Measurements from ENCODE around the gene NCS1. TPM values are rescaled to one million over a fixed set of nuclear protein-coding genes. Genes with fewer than 3 reads are reported as not detected.

NCS1 gene
- 65.1 and 70.1 TPM in 2 replicates for total RNA-seq (2014; rRNA removed)
- polyA plus RNA-seq (2012): 59.9 TPM

DNA sequence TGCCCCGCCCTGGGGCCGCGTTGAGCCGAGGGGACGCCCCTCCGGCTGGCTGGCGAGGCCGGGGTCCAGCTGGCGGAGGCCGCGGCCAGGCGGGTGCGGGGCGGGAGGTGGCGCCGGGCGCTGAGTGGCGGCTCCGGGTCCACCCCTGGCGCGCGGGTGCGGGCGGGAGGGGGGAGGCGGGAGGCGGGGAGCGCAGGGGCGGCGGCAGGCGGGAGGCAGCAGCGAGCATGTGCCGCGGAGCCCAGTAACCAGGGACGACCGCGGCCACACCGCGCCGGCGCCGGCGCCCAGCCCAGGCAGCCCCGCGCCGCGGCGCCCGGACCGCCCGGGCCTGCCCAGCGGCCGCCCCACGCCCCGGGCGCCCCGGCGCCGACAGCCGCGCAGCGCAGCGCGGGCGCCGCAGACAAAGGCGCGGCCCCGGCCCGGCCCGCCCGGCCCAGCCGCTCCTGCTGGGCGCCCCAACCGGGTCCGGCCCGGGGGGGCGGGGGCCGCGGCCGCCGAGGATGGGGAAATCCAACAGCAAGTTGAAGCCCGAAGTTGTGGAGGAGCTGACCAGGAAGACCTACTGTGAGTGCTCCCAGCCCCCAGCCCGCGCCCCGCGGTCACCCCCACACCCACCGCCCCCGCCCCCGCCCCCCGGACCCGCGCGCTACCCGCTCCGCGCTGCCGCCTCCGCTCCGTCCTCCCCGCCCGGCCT lies at the start of gene NCS1:
Gene NCS1, plus strand, starts transcription at position 244 of the 697 bp plus-strand sequence. Its CDS starts 260 bp downstream, at position 504.
- peak; percentile 56 for DNase-seq (ENCODE audit: low read depth)

DNA sequence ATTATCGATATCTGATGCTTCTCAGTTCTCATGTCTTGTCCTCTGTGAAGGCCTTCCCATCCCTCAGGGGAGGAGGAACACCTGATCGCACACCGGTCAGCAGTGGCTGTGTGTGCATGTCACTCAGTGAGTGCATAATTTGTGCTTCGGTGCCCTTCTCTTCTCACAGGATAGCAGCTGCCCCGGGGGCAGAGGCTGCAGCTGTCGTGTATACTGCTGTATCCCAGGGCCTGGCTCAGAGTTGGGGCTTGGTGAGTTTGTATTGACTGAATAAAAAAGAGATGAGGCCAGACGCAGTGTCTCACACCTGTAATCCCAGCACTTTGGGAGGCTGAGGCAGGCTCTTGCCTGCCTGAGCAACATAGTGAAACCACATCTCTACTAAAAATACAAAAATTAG lies 49.7 kb upstream of the NCS1 start:
- DNase-seq (ENCODE audit: low read depth): peak; percentile 57

DNA sequence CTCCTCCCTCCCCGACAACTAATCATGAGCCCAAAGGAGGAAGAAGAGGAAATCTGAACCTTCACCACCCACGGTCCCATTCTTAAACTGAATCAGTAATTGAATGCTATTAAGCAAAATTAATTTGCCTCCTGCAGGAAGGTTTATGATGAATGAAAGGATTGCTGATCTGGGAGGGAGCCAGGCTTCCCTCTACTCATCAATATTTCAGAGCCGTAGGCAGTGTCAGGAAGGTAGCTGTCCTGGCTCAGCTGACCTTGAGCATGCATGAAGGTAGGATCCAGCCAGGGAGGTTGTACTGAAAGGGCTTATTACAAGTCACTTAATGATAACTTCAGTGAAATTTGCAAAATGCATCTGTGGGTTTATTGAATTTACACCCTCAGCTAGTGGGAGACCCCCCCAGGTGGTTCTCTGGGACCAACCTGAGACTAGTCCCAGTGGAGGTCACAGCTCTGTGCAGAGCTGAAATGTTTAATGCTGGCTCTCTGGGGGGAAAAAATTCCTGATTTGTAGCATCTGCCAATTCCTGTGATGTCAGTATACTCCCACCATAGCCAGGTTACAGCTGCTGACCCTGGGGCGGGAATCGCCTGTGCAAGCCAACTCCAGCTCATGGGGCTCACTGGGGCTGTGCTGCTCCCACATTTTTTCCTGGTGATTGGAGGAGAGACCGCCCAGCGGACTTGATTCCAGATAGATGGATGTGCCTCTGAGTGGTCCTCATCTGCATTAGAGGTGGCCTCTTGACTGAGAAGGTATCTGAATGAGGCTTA lies 47.9 kb upstream of the NCS1 start:
- no peak for DNase-seq (ENCODE audit: low read depth)

DNA sequence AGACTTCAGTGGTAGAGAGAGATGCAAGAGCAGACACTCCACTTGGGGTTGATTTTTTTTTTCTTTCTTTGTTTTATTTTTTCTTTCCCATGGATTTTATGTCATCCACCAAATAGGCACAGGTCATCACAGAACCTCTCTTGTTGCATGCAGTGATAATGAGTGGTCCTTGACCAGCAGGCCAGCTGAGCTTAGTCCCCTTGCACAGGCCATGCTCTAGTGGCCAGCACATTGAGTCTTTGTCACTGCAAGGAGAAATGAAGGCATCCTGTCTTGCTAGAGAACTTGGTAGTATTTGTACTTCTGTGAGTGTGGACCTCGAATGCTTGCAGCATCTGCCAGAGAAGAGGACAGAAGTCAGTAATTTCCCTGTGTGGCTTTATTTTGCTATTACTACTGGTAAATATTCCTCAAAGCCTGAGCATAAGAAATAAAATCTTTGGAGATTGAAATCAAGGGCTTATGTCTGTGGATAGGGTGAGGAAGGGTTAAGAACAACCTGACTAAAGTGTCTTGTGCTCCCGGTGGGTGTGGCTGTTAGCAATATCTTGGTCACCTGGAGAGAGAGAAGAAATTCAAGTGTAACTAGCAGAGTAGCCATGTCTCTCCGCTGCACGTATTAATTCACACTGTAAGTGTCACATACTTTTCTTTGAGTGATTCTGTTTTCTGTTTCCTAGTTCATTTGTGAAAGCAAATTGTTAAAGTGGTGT lies 45.3 kb upstream of the NCS1 start:
- no peak for DNase-seq (ENCODE audit: low read depth)

DNA sequence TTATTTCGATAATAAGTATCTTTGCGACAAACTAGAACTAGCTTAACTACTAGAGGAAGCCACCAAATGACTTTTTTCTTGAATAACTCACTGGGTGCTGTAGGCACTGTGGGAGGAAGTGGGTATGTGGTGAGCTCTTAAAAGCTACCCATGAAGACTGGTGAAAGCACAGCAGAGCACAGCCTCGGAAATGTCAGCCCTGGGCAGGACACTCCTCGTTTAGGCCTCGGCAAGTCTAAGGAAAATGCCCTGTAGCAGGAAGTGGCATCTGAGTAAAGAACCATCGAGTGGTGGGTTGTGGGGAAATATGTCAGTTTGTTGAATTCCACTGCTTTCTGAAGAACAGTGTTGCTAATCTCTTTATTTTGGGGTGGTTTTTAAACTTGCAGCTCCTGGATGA lies 44.0 kb upstream of the NCS1 start:
- DNase-seq (ENCODE audit: low read depth): no peak

DNA sequence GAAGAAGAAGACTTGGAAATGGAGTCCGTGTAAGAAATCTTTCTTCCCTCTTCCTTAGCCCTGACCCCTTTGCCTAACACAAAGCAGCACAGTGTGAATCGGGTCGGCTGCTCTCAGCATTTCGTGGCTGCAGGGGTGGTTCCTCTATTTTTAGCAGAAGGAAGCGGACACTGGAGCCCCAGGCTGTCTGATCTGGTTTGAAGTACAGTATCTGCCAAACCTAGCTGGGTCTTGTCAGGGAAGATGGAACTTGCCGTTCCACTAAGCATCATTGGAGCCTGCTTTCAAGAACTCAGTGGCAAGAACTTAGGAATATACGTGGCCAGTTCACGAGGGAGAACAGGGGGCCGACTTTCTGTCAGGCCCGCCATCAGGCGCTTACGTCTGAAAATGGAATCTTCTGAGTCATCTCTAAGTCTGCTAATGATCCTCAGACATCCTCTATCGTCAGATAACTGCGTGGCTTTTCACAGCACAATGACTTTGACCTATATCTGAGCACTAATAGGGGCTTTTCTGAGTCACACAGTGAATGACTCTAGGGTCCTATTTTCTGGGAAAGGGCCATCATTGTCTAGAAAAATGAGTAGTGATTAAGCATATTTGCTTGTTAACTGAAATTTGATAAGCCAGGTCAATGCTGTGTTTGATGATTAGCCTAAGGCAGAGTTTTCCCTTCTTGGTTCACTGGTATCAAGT lies 43.3 kb upstream of the NCS1 start:
- DNase-seq (ENCODE audit: low read depth): no peak

DNA sequence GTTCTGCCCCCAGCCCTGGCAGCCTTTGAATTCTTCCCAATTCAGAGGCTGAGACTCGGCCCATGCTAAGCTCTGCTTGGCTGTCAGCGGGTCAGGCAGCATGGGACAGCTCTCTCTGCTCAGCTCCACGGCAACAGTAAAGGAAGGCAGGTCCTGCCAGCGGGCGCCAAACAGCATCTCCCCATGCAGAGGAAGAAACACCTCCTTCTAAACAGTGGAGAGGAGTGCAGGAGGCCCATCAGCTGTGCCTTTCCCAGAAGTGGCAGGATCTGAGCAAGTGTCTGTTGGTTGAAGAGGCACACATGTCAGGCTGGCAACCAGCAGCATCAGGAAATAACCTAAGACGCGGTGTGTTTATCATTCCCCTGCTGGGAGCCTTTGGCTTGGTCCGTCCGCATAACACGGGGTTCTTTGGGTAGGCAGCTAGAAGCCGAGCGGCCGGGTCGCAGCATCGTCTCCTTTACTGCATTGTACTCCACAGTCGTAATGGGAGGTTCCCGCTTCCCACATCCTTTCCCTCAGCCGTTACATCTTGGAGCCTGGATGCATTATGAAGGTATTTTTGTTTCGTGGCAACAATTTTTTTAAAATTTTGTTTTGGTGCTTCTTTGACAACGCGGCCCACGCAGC lies 42.7 kb upstream of the NCS1 start:
- DNase-seq (ENCODE audit: low read depth): no peak

DNA sequence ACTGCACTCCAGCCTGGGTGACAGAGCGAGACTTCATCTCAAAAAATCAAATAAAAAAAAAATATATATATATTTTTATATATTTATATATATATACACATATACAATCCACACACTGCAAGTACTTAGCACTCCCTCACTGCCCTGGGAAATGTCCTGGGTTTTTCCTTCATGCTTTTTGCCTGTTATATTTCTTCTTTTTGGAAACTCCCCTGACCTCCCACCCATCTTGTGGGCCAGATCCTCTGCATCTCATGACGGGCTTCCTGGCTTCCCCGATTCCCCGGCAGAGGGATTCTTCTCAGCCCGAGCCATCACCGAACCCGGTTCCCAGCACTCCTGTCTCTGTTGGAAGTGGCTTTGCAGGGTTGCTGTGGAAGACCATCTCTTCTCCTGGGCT lies 39.5 kb upstream of the NCS1 start:
- DNase-seq (ENCODE audit: low read depth): no peak

DNA sequence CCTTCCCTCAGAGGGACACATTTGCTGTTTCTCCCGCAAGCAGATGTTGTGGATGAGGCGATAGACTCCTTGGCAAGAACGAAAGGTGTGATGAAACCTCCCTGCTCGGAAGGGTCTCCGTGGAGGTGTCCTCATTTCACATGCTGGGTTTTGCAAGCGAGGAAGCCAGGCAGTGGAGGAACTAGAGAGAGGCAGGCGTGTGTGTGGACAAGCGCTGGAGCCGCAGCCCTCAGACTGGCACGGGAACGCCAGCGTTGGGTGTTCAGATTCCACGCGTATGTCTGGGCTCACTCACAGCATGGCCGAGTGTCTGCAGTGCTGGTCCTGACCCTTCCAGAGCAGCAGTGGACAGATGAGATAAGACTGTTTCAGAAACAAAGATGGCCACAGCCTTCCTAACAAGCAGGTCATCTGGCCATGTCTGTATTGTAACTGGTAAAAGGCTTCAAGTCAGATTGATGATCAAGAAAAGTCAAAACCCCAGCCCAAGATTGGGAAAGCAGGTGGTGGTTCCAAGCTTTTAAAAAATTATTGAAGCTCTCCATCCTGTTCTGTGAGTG lies 35.0 kb upstream of the NCS1 start:
- DNase-seq (ENCODE audit: low read depth): no peak

DNA sequence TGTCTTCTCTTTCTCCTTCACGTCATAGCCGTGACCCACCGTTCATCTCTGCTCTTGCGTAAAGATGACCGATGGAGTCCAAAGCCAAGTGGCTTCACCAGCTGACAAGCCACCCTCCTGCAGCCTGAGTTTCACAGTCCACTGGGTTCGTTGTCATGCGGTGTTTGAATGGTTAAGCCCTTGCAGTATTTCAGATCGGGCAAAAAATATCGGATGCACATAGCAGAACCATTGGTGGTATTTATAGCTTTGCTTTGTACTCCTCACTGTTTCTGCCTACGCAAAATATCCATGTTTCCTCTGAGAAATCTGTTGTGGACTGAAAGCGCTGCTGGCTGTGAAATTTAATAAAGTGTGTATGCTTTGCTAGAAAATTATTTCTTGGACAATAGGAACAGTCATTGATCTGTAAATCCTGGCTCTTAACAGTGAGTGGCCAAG lies 34.5 kb upstream of the NCS1 start:
- no peak for DNase-seq (ENCODE audit: low read depth)

DNA sequence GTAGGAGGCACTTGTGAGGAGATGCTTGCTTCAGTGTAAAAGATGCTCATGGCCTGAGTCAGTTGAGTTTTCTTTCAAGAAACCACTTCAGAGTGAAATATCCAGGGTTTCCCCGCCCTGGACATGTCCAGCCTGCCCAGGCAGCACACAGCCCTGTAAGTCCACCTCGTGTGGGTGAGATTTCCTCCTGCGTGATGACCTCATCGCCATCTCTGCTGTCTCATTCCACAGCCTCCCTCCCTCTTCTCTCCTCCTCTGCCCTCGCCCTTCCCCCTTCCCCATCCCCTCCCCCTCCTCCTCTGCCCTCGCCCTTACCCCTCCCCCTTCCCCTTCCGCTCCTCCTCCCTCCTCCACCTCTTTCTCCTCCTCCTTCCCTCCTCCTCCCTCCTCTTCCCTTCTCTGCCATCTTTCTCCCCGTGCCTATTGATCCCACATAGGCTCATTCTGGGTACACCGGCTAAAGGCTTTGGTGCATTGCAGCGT lies 34.0 kb upstream of the NCS1 start:
- DNase-seq (ENCODE audit: low read depth): peak; percentile 94

DNA sequence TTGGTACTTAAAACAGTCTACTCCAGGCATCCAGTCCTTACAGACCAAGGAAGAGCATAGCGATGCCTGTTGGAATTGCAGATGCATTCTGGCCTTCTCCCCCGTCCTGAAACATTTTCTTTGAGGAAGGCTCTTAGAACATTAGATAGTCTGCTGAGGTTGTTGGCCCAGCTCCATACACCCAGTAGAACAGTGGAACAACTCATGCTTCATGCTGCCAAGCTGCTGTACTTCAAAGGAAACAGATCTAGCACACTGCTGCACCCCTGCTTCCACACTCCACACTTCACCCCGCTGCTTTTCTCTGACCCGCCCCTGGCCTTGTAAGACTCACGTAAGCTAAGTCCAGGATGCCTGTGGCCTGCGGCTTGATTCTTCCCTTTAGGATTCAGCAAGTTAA lies 33.4 kb upstream of the NCS1 start:
- DNase-seq (ENCODE audit: low read depth): peak; percentile 93

DNA sequence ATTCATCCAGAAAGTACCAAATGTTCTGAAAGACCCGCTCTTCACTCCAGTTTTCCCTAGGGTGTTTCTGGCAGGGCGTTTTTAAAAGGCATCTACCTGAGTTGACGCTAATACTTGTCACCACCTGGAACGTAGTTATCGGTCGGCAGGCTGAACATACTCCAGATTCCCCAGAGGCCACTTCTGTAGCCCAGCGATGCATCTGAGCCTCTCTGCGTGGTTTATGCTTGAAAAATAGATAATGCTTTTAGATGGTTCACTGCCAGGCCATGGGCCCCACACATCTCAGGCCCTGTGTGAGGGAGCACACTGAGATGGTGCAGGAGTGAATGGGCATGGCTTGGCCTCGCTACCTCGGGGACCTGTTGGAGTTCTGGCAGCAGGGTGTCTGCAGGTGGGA lies 33.0 kb upstream of the NCS1 start:
- no peak for DNase-seq (ENCODE audit: low read depth)

DNA sequence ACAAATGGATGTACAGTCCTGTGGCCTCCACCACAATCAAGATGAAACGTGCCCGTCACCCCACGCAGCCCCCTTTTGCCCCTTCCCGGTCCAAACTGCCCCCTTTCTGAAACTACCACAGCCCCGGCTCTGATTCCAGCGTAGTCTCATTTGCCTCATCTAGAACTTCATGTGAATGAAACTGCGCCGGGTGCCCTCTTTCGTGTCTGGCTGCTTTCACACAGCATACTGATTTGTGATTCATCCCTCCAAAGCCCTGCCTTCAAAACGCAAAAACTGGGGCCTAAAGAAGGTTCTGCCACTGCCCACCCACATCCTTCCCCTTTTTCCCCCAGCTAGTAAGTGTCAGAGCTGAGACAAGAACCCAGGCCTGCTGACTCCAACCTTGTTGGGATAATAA lies 31.5 kb upstream of the NCS1 start:
- DNase-seq (ENCODE audit: low read depth): no peak

DNA sequence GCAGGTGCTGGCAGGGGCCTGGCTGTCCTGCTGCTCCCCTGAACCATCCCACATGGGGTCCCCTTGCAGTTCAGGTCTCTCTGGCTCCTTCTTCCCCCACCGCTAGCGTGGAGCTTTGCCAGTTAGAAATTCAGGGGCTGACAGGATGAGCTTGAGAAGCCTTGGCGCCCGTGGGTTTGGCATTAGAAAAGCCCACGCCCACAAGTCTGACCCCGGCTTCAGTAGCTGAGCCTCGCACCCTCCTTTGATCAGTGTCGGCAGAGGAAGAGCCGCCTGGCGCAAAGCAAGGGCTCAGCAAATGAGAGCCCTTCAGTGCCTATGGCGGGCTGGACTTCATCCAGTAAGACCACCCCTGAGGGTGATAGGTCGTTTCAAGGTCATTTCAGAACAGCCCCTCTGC lies 30.1 kb upstream of the NCS1 start:
- no peak for DNase-seq (ENCODE audit: low read depth)

DNA sequence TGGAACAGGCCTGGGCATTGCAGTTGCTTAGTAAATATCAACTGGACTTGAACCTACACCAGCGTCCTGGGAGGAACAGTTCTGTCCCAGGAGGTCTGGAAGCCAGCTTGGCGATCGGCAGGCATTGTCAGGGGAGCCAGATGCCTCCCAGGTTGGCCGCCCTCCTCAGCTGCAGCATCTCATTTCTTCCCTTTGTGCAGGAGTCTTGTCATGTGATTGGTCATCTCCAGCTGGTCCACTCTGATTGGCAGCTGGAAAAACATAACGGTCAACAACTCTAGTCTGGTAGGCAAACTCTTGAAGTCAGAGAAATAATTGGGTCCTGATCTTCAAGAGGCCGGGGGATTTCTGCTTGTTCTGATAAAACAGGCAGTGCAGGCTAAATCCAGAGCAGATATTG lies 29.6 kb upstream of the NCS1 start:
- no peak for DNase-seq (ENCODE audit: low read depth)

DNA sequence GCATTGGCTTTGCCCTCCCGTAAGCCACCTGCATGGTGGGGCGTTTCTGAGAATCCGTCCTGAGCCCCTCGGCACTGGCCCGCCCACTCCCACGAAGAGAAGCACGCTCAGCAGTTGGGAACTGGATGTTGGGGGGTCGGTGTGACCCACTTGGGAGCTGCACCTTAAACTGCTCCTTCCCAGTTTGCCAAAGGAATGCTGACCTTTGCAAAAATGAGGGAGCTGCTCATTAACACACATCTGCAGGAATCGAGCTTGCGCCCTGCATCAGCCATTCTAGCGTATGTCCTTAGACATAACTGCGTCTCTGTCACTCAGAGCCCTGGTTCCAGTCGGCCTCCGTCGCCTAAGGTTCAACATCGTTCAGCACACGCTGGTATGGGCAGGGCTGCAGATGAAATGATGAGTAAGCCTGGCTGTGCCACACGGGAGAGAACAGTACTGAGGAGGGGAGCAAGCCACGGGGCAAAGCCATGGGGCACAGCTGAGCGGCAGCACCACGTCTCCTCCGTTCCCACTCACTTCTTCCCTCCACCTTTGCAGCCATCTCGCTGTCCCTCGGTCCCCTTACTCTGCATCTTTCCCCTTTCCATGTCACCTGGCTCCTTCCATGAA lies 28.8 kb upstream of the NCS1 start:
- DNase-seq (ENCODE audit: low read depth): peak; percentile 32

DNA sequence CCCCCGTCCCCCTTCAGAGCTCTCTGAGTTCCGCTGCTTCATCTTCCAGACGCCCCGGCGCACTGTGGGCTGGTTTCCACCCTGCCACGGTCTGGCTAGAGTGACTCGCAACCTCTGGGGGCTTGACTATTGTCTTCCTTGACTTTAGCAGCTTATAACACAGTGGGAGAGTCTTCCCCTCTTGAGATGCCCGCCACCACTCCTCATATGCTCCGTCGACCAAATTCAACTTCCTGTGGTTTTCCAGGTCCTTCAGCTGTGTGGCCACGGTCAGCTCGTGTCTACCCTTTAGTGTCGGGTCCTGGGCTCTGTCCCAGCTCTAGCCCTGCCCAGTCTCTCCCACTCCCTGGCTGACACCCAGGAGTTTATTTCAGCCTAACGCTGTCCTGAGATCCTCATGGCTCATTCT lies 28.2 kb upstream of the NCS1 start:
- DNase-seq (ENCODE audit: low read depth): peak; percentile 54

DNA sequence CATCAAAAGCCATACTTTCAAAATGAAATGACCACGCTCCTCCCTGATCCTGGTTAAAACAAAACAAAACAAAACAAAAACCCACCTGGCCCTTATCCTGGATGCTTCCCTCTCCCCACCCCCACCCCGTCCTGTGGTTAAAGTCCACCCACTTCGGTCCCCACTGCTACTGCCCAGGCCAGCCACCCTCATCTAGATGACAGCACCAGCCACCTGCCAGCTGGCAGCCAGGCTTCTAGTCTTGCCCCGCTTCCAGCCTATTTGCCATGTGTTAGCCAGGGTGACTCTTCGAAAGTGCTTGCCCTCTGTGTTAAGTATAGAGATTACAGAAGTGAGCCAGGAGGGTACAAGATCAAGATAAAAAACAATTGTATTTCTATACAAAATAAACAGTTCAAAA lies 27.5 kb upstream of the NCS1 start:
- DNase-seq (ENCODE audit: low read depth): no peak

DNA sequence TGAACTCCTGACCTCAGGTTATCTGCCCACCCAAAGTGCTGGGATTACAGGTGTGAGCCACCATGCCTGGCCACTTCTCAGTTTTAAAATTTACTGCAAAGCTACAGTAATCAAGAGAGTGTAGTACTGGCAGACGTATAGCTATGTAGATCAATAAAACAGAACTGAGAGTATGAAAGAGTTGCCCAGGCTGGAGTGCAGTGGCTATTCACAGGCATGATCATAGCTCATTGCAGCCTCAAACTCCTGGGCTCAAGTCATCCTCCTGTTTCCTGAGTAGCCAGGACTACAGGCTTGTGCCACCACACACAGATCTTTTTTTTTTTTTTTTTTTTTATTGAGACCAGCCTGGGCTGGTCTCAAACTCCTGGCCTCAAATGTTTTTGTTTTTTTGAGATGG lies 26.5 kb upstream of the NCS1 start:
- DNase-seq (ENCODE audit: low read depth): no peak

Data from LHCN-M2 (cell line).